HepG2 (cell line): ENCODE measurements around the gene CD6. TPM values are rescaled to one million over a fixed set of nuclear protein-coding genes. Genes with fewer than 3 reads are reported as not detected.

Experiments used
- AKNA ChIP-seq: sonication (generic); formaldehyde crosslinking; IDR thresholded peaks from 2 replicates; pipeline ENCODE4 v1.4.0; 2020; ENCODE audit warnings: missing genetic modification reagents, borderline replicate concordance
- BCL3 ChIP-seq: sonication (generic); formaldehyde crosslinking; IDR thresholded peaks from 2 replicates; pipeline ENCODE4 v1.5.1; 2020; ENCODE audit warnings: mild to moderate bottlenecking, missing genetic modification reagents, moderate library complexity
- ERF ChIP-seq: IDR thresholded peaks from 2 replicates; pipeline ENCODE4 v1.6.1; 2018; ENCODE audit warnings: missing biosample characterization, missing genetic modification reagents
- GMEB1 ChIP-seq: sonication (generic); formaldehyde crosslinking; IDR thresholded peaks from 2 replicates; pipeline ENCODE4 v1.5.1; 2020; ENCODE audit warnings: missing genetic modification reagents, mild to moderate bottlenecking, borderline replicate concordance
- HNRNPK ChIP-seq: fragments of 200-400 bp; formaldehyde crosslinking; IDR thresholded peaks from 2 replicates; pipeline ENCODE4 v1.6.1; 2018; ENCODE audit warnings: low read length, low read depth, moderate library complexity, mild to moderate bottlenecking; ENCODE audit not compliant: poor library complexity, severe bottlenecking
- JUND ChIP-seq: sonication (generic); formaldehyde crosslinking; IDR thresholded peaks from 2 replicates; pipeline ENCODE4 v1.8.0; 2022; ENCODE audit warnings: mild to moderate bottlenecking, missing genetic modification reagents
- MLLT10 ChIP-seq: sonication (generic); formaldehyde crosslinking; IDR thresholded peaks from 2 replicates; pipeline ENCODE4 v1.4.0; 2020; ENCODE audit warnings: missing genetic modification reagents
- NKX3-1 ChIP-seq: sonication (generic); formaldehyde crosslinking; IDR thresholded peaks from 2 replicates; pipeline ENCODE4 v1.5.0; 2020; ENCODE audit warnings: missing genetic modification reagents
- PCBP2 ChIP-seq: fragments of 200-400 bp; formaldehyde crosslinking; optimal IDR thresholded peaks from 2 replicates; pipeline ENCODE3; 2018; ENCODE audit warnings: low read length, low read depth; ENCODE audit not compliant: poor library complexity, severe bottlenecking
- PREB ChIP-seq: sonication (generic); formaldehyde crosslinking; IDR thresholded peaks from 2 replicates; pipeline ENCODE4 v1.4.0; 2020; ENCODE audit warnings: missing genetic modification reagents
- RORA ChIP-seq: sonication (generic); formaldehyde crosslinking; IDR thresholded peaks from 2 replicates; pipeline ENCODE4 v1.5.0; 2020; ENCODE audit warnings: mild to moderate bottlenecking, missing genetic modification reagents, moderate library complexity
- TFE3 ChIP-seq: IDR thresholded peaks from 2 replicates; pipeline ENCODE4 v1.6.1; 2016
- ZNF205 ChIP-seq: IDR thresholded peaks from 2 replicates; pipeline ENCODE4 v1.6.1; 2018; ENCODE audit warnings: missing biosample characterization, missing genetic modification reagents
- ZNF253 ChIP-seq: sonication (generic); formaldehyde crosslinking; IDR thresholded peaks from 2 replicates; pipeline ENCODE4 v1.8.0; 2022; ENCODE audit warnings: mild to moderate bottlenecking, missing genetic modification reagents, borderline replicate concordance
- ZNF543 ChIP-seq: sonication (generic); formaldehyde crosslinking; IDR thresholded peaks from 2 replicates; pipeline ENCODE4 v1.4.0; 2020; ENCODE audit warnings: mild to moderate bottlenecking, missing genetic modification reagents
- ZNF547 ChIP-seq: sonication (generic); formaldehyde crosslinking; IDR thresholded peaks from 2 replicates; pipeline ENCODE4 v1.5.1; 2020; ENCODE audit warnings: mild to moderate bottlenecking, missing genetic modification reagents
- ZNF7 ChIP-seq: IDR thresholded peaks from 2 replicates; pipeline ENCODE4 v1.6.1; 2016; ENCODE audit warnings: missing biosample characterization, missing genetic modification reagents
- ZNF749 ChIP-seq: sonication (generic); formaldehyde crosslinking; IDR thresholded peaks from 2 replicates; pipeline ENCODE4 v1.8.0; 2022; ENCODE audit warnings: mild to moderate bottlenecking, missing genetic modification reagents, moderate library complexity, borderline replicate concordance
- ZSCAN31 ChIP-seq: sonication (generic); formaldehyde crosslinking; IDR thresholded peaks from 2 replicates; pipeline ENCODE4 v1.5.0; 2020; ENCODE audit warnings: low read depth, mild to moderate bottlenecking, missing genetic modification reagents
- polyA plus RNA-seq, 8 experiments: library from polyadenylated mRNA; depleted of rRNA in 3 of 8; stranded (reverse) in 7 of 8; unstranded in 1 of 8; fragments of >200 nt; fragmentation: Illumina TruSeq in 4 of 8; extraction: Trizol in 4 of 8; gene quantifications; 2 replicates each; pipeline versions ENCODE4 v1.2.1 to v1.2.3, GENCODE V29; 2011 to 2016; ENCODE audit warnings: low read depth in 4 of 8, missing spikeins in 1 of 8, mixed read lengths in 1 of 8; ENCODE audit not compliant: insufficient read depth in 1 of 8
- total RNA-seq, 5 experiments: library from RNA; depleted of rRNA; stranded (reverse); fragments of >200 nt; fragmentation: Illumina TruSeq; extraction: Trizol; gene quantifications; 2 replicates each; pipeline ENCODE4 v1.2.3, GENCODE V29; 2016; ENCODE audit warnings: low read depth in 1 of 5

The CD6 gene
- total and polyA plus RNA-seq, 2 of the 13 experiments (the other 11 are each of a cell fraction or from before 2014, with no cell fraction given), result not detected

- no peak for TF ChIP-seq GMEB1 (CRISPR knock-in tag)
- no peak; the same call in 1 of the 2 replicates for TF ChIP-seq ZNF749 (CRISPR knock-in tag)
- no peak for TF ChIP-seq ZNF7 (CRISPR knock-in tag)
- TF ChIP-seq ZNF547, result no peak
- TF ChIP-seq RORA (CRISPR knock-in tag), result no peak
- no peak for TF ChIP-seq HNRNPK
- peak; percentile 73; the same call in 1 of the 2 replicates for TF ChIP-seq BCL3 (CRISPR knock-in tag)
- TF ChIP-seq PREB (CRISPR knock-in tag), result no peak
- TF ChIP-seq AKNA (CRISPR knock-in tag), result no peak
- no peak for TF ChIP-seq ZNF205 (CRISPR knock-in tag)
- no peak for TF ChIP-seq NKX3-1 (CRISPR knock-in tag)
- no peak for TF ChIP-seq JUND (CRISPR knock-in tag)
- TF ChIP-seq ZNF253, result no peak
- TF ChIP-seq ERF (CRISPR knock-in tag), result peak; percentile 42; the same call in 1 of the 2 replicates
- 0 out of 2 replicates have a peak, but pooled peaks have one; percentile 57 for TF ChIP-seq TFE3 (CRISPR knock-in tag)
- no peak for TF ChIP-seq MLLT10 (CRISPR knock-in tag)
- TF ChIP-seq ZSCAN31, result peak; percentile 80
- TF ChIP-seq PCBP2, result no peak
- TF ChIP-seq ZNF543 (CRISPR knock-in tag), result no peak
These were observed 47.2 kb upstream of the CD6 start, which contains the start of gene TMEM132A (continued) for GRCh38 chr11:60924110-60924905.
